HepG2 (cell line): ENCODE measurements around the gene ADI1. TPM values are rescaled to one million over a fixed set of nuclear protein-coding genes. Genes with fewer than 3 reads are reported as not detected.

ENCODE experiments used
- ATF5 ChIP-seq: sonication (generic); formaldehyde crosslinking; IDR thresholded peaks from 2 replicates; pipeline ENCODE4 v1.4.0; 2020; ENCODE audit warnings: mild to moderate bottlenecking, low read depth, missing genetic modification reagents
- BCL6 ChIP-seq: IDR thresholded peaks from 2 replicates; pipeline ENCODE4 v1.6.1; 2016; ENCODE audit warnings: missing genetic modification reagents, missing compliant biosample characterization
- EP300 ChIP-seq, 3 experiments: sonication (generic) in 1 of 3; formaldehyde crosslinking in 1 of 3; IDR thresholded peaks; 2 replicates each; pipeline versions ENCODE4 v1.5.1 to v1.6.1; 2011 to 2020; ENCODE audit warnings: low read depth in 2 of 3, low read length in 2 of 3, borderline replicate concordance in 1 of 3, improper control_type of control experiment in 1 of 3, mild to moderate bottlenecking in 1 of 3, missing genetic modification reagents in 1 of 3, moderate library complexity in 1 of 3
- GMEB2 ChIP-seq: IDR thresholded peaks from 2 replicates; pipeline ENCODE4 v1.6.1; 2016; ENCODE audit warnings: missing biosample characterization, missing genetic modification reagents, low read depth
- LCORL ChIP-seq, 2 experiments: fragments of 450-650 bp in 1 of 2; sonication (generic) in 1 of 2; formaldehyde crosslinking in 1 of 2; IDR thresholded peaks; 2 replicates each; pipeline versions ENCODE4 v1.5.0 to v1.6.1; 2017 to 2020; ENCODE audit warnings: antibody characterized with exemption in 1 of 2, missing genetic modification reagents in 1 of 2
- NFRKB ChIP-seq: fragments of 450-650 bp; IDR thresholded peaks from 2 replicates; pipeline ENCODE4 v1.6.1; 2017
- NR2F1 ChIP-seq, 2 experiments: fragments of 450-650 bp in 1 of 2; formaldehyde crosslinking in 1 of 2; IDR thresholded peaks; 2 replicates each; pipeline versions ENCODE4 v1.5.0 to v1.6.1; 2016 to 2020; ENCODE audit warnings: mild to moderate bottlenecking in 1 of 2, missing compliant biosample characterization in 1 of 2, missing genetic modification reagents in 1 of 2, moderate library complexity in 1 of 2
- PITX1 ChIP-seq: sonication (generic); formaldehyde crosslinking; IDR thresholded peaks from 2 replicates; pipeline ENCODE4 v1.5.1; 2020; ENCODE audit warnings: mild to moderate bottlenecking, missing genetic modification reagents
- RNF2 ChIP-seq: fragments of 450-650 bp; conservative IDR thresholded peaks from 2 replicates; pipeline ENCODE4 v1.6.1; 2016; ENCODE audit warnings: low read depth
- RXRA ChIP-seq: sonication (generic); formaldehyde crosslinking; IDR thresholded peaks from 2 replicates; pipeline ENCODE4 v1.5.1; 2020; ENCODE audit warnings: missing genetic modification reagents
- SNAPC5 ChIP-seq: sonication (generic); formaldehyde crosslinking; IDR thresholded peaks from 2 replicates; pipeline ENCODE4 v1.8.1; 2023; ENCODE audit warnings: mild to moderate bottlenecking, missing genetic modification reagents, borderline replicate concordance
- ZBTB33 ChIP-seq: sonication (generic); formaldehyde crosslinking; IDR thresholded peaks from 2 replicates; pipeline ENCODE4 v1.4.0; 2020; ENCODE audit warnings: missing genetic modification reagents
- ZFAT ChIP-seq: sonication (generic); formaldehyde crosslinking; conservative IDR thresholded peaks from 2 replicates; pipeline ENCODE4 v1.8.1; 2023; ENCODE audit warnings: missing genetic modification reagents, inconsistent platforms
- ZNF17 ChIP-seq: sonication (generic); formaldehyde crosslinking; IDR thresholded peaks from 2 replicates; pipeline ENCODE4 v1.5.0; 2020; ENCODE audit warnings: mild to moderate bottlenecking, missing genetic modification reagents
- ZNF274 ChIP-seq: sonication (generic); formaldehyde crosslinking; IDR thresholded peaks from 2 replicates; pipeline ENCODE4 v1.5.1; 2020; ENCODE audit warnings: mild to moderate bottlenecking, missing genetic modification reagents
- ZNF281 ChIP-seq: sonication (generic); formaldehyde crosslinking; IDR thresholded peaks from 2 replicates; pipeline ENCODE4 v1.4.0; 2020; ENCODE audit warnings: missing genetic modification reagents, borderline replicate concordance
- ZNF512B ChIP-seq: sonication (generic); formaldehyde crosslinking; IDR thresholded peaks from 2 replicates; pipeline ENCODE4 v1.5.1; 2020; ENCODE audit warnings: missing genetic modification reagents, mild to moderate bottlenecking, borderline replicate concordance
- ZNF792 ChIP-seq: IDR thresholded peaks from 2 replicates; pipeline ENCODE4 v1.6.1; 2016
- polyA plus RNA-seq, 8 experiments: library from polyadenylated mRNA; depleted of rRNA in 3 of 8; stranded (reverse) in 7 of 8; unstranded in 1 of 8; fragments of >200 nt; fragmentation: Illumina TruSeq in 4 of 8; extraction: Trizol in 4 of 8; gene quantifications; 2 replicates each; pipeline versions ENCODE4 v1.2.1 to v1.2.3, GENCODE V29; 2011 to 2016; ENCODE audit warnings: low read depth in 4 of 8, missing spikeins in 1 of 8, mixed read lengths in 1 of 8; ENCODE audit not compliant: insufficient read depth in 1 of 8
- total RNA-seq, 5 experiments: library from RNA; depleted of rRNA; stranded (reverse); fragments of >200 nt; fragmentation: Illumina TruSeq; extraction: Trizol; gene quantifications; 2 replicates each; pipeline ENCODE4 v1.2.3, GENCODE V29; 2016; ENCODE audit warnings: low read depth in 1 of 5

Gene ADI1
- total and polyA plus RNA-seq, 2 of the 13 experiments (the other 11 are each of a cell fraction or from before 2014, with no cell fraction given) = 28.7 to 123 TPM

- TF ChIP-seq ZNF512B (CRISPR knock-in tag) (0 out of 2 replicates have a peak, but pooled peaks have one; percentile 56), ZNF792 (no peak), RXRA (CRISPR knock-in tag) (no peak), ZBTB33 (CRISPR knock-in tag) (no peak), ZNF274 (CRISPR knock-in tag) (no peak; the same call in 1 of the 2 replicates), ZFAT (CRISPR knock-in tag) (no peak; the same call in 1 of the 2 replicates), NR2F1 (CRISPR knock-in tag; IDR thresholded peaks at IDR 0.05) (peak in 1 of 2 experiments; percentile 34; a peak in 1 of 4 replicates), ZNF281 (CRISPR knock-in tag) (peak; percentile 72), ZNF17 (CRISPR knock-in tag) (no peak), ATF5 (CRISPR knock-in tag) (no peak), LCORL (IDR thresholded peaks at IDR 0.05) (no peak), LCORL (CRISPR knock-in tag; IDR thresholded peaks at IDR 0.05) (no peak), RNF2 (no peak), SNAPC5 (CRISPR knock-in tag) (no peak), PITX1 (peak; percentile 71), GMEB2 (CRISPR knock-in tag) (no peak), NFRKB (no peak), BCL6 (CRISPR knock-in tag) (0 out of 2 replicates have a peak, but pooled peaks have one; percentile 4), EP300 (IDR thresholded peaks at IDR 0.05; ENCODE audit: low read depth in 2 of 2, low read length in 2 of 2) (no peak), EP300 (CRISPR knock-in tag; IDR thresholded peaks at IDR 0.05; ENCODE audit: borderline replicate concordance) (no peak)
Measured at GRCh38 chr2:3518496-3519254, 656 bp downstream of the ADI1 start (continued).
